Kidney (tissue), 14 donors: ENCODE results near the gene KIF2A. TPM values are rescaled to one million over a fixed set of nuclear protein-coding genes. Genes with fewer than 3 reads are reported as not detected.

Experiments used
- DNase-seq, 5 donors: peaks; one replicate each; pipeline ENCODE4 v3.0.0-alpha.2; 2013 to 2020
- FAIRE-seq: peaks from 2 replicates; lab custom pipeline; 2012; peaks lifted over from hg19 to GRCh38; lab: Jason Lieb, UNC
- H3K27ac ChIP-seq, 2 donors: one replicate each; pipeline ENCODE4 v1.7.0; 2013; ENCODE audit warnings: low read depth in 2 of 2, low read length in 2 of 2, inconsistent platforms in 1 of 2
- H3K27me3 ChIP-seq: one replicate; pipeline ENCODE4 v1.7.1; 2013; ENCODE audit warnings: low read length, inconsistent platforms; ENCODE audit not compliant: control insufficient read depth, insufficient read depth
- H3K36me3 ChIP-seq, 3 donors: one replicate each; pipeline versions ENCODE4 v1.7.0 to v1.7.1; 2013; ENCODE audit warnings: low read length in 3 of 3, control low read depth in 1 of 3, inconsistent platforms in 1 of 3; ENCODE audit not compliant: insufficient read depth in 3 of 3, control insufficient read depth in 2 of 3
- H3K4me1 ChIP-seq, 3 donors: one replicate each; pipeline versions ENCODE4 v1.7.0 to v1.7.1; 2013; ENCODE audit warnings: low read length in 3 of 3, inconsistent platforms in 1 of 3, low read depth in 1 of 3; ENCODE audit not compliant: control insufficient read depth in 2 of 3, insufficient read depth in 2 of 3
- H3K4me3 ChIP-seq, 3 donors: one replicate each; pipeline versions ENCODE4 v1.7.0 to v1.8.1; 2013; ENCODE audit warnings: low read length in 3 of 3, control low read depth in 1 of 3, inconsistent platforms in 1 of 3
- H3K9ac ChIP-seq, 3 donors: one replicate each; pipeline versions ENCODE4 v1.7.0 to v1.7.1; 2013; ENCODE audit warnings: low read length in 3 of 3, control low read depth in 1 of 3, inconsistent platforms in 1 of 3
- H3K9me3 ChIP-seq, 3 donors: one replicate each; pipeline versions ENCODE4 v1.7.0 to v1.7.1; 2013; ENCODE audit warnings: low read length in 3 of 3, control low read depth in 1 of 3, inconsistent platforms in 1 of 3; ENCODE audit not compliant: control insufficient read depth in 2 of 3, insufficient read depth in 1 of 3
- intact Hi-C: fragments of 100-400 bp; cut with DNase I; formaldehyde crosslinking; loops from one replicate; pipeline ENCODE4 v1.11.1; 2022
- polyA plus RNA-seq: library from polyadenylated mRNA; stranded (reverse); fragments of 350-450 nt; fragmentation: Illumina TruSeq; extraction: RNeasy Lipid Tissue Mini Kit (QIAGEN cat#74804); gene quantifications from one replicate; pipeline ENCODE4 v1.2.3, GENCODE V29; 2014; ENCODE audit warnings: low read depth, low replicate concordance; ENCODE audit not compliant: insufficient read depth
- total RNA-seq: library from RNA; stranded (reverse); fragmentation: NEBNext Ultra II Directional; extraction: Animal tissue kit (Norgen Biotek cat#: 25700); gene quantifications from one replicate; pipeline ENCODE4 v1.2.1, GENCODE V29; 2021
- TF ChIP-seq, protein P1 (sequence below): IDR thresholded peaks from 3 replicates; pipeline ENCODE4 v1.5.1; 2012; ENCODE audit warnings: mild to moderate bottlenecking, moderate library complexity, borderline replicate concordance; ENCODE audit not compliant: insufficient read depth; ENCODE audit errors: extremely low read depth
- donor health status: control.
- donor health status: control.
- donor health status: control.
- donor health status: control.
- donor health status: control.
- donor health status: DM: yes; HTN: yes; CAD: no.
- donor health status: Normal renal cell carcinoma (clear cell type).

KIF2A gene
- total and polyA plus RNA-seq, 2 donors from 2014 or later, result 4.6 to 32.4 TPM

DNA sequence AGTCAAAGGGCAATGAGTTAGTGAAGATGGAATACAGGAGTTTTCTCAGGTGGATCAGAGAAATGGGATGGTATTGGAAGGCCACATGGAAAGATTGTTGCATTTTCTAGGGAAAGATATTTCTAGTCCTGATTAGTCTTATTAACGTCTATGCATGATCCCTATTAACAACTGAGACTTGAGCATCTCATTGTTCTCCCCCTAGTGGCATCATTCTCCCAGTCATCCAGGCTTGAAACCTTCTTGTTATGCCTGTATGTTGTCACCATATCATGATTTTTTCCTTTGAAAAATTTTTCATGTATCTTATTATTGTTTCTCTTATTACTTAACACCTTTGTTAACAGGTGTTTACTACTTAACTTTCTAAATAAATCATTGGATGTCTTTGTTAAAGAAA, 34.4 kb downstream of the KIF2A start:
- TF ChIP-seq, protein P1, sequence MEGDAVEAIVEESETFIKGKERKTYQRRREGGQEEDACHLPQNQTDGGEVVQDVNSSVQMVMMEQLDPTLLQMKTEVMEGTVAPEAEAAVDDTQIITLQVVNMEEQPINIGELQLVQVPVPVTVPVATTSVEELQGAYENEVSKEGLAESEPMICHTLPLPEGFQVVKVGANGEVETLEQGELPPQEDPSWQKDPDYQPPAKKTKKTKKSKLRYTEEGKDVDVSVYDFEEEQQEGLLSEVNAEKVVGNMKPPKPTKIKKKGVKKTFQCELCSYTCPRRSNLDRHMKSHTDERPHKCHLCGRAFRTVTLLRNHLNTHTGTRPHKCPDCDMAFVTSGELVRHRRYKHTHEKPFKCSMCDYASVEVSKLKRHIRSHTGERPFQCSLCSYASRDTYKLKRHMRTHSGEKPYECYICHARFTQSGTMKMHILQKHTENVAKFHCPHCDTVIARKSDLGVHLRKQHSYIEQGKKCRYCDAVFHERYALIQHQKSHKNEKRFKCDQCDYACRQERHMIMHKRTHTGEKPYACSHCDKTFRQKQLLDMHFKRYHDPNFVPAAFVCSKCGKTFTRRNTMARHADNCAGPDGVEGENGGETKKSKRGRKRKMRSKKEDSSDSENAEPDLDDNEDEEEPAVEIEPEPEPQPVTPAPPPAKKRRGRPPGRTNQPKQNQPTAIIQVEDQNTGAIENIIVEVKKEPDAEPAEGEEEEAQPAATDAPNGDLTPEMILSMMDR, result no peak
- DNase-seq (no peak), FAIRE-seq (no peak)
- no peaks in the 10 kb centered on the region for H3K4me1 ChIP-seq
- H3K27me3 ChIP-seq, result no peaks in the 10 kb centered on the region
- intact Hi-C loops, result no loop called here
- no peak overlapping the region for H3K4me3 ChIP-seq
- no peak overlapping the region for H3K27ac ChIP-seq
- H3K9me3 ChIP-seq, result no peaks in the 10 kb centered on the region
- H3K9ac ChIP-seq, result no peak overlapping the region
- no peaks in the 10 kb centered on the region for H3K36me3 ChIP-seq

DNA sequence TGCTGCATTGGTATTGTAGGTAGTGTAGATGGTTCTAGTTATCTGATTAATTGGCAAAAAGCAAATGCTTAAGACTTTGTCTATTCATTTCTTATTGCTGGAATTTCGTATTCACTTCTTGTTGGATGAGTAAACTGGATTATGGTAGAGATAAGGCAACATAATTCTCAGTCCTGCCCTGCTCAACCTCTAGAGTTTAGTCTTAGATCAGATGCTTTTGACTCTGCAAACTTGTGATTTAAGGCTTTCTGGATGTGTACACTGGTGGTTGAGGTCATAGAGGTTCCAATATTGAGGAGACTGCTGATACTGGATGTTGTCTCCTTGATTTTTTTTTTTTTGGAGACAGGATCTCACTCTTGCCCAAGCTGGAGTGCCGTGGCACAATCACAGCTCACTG, 35.0 kb downstream of the KIF2A start:
- Histone ChIP-seq H3K27ac (no peak overlapping the region), H3K9ac (no peak overlapping the region), H3K4me3 (no peak overlapping the region), H3K27me3 (no peaks in the 10 kb centered on the region), H3K9me3 (no peaks in the 10 kb centered on the region), H3K4me1 (no peaks in the 10 kb centered on the region), H3K36me3 (no peaks in the 10 kb centered on the region)
- no peak for FAIRE-seq
- no peak for DNase-seq
- TF ChIP-seq, protein P1, result no peak
- intact Hi-C loops, result no loop called here

DNA sequence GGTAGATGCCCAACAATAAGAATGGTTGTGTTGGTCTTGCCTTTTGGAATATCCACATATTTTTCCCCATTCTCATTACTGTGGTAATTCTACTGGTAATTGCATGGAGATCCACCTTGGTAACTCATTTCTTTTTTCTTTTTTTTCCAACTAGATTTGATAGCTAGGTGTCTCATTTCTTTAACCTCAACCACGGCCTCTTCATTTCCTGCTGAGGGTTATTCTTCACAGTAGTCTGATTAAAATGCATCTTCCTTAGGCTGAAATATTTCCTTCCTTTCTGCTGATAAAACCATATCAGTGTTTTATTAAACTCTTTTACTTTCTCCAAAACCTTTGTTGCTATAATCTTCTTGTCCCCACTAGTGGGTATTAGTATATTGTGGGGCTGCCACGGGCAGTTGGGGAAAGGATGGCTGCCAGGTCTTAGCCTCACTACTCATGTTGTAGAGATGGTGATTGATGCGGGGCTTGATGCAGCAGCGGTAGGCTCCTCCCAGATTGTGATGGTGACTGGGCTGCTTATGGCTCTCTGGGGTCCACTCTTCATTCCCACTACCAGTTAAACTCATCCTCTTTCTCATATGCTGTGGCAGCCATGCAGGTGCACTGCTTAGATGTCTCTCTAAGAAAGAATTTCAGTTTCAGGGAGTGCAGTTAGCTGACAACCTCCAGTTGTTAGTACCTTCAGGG, 35.9 kb downstream of the KIF2A start:
- Histone ChIP-seq H3K4me1 (no peaks in the 10 kb centered on the region), H3K27ac (no peak overlapping the region), H3K9me3 (no peaks in the 10 kb centered on the region), H3K36me3 (no peaks in the 10 kb centered on the region), H3K4me3 (no peak overlapping the region), H3K27me3 (no peaks in the 10 kb centered on the region), H3K9ac (no peak overlapping the region)
- TF ChIP-seq, protein P1, result no peak
- FAIRE-seq (no peak), DNase-seq (no peak)
- intact Hi-C loops, result no loop called here

DNA sequence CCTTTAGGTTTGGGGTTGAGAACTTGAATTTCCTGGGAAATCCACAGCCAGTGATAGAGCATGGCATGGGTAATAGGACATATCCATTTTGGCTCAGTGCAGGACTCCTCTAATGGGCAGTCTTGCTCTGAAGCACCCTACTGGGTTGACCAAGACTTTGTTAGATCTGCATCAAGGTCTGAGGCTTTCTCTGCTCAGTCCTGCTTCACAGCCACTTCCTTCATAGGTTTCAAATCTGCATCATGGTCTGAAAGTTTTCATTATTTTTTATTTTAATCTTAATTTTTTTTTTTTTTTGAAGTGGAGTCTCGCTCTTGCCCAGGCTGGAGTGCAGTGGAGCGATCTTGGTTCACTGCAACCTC, 36.5 kb downstream of the KIF2A start:
- FAIRE-seq (no peak), DNase-seq (no peak)
- Histone ChIP-seq H3K27me3 (no peaks in the 10 kb centered on the region), H3K4me1 (no peaks in the 10 kb centered on the region), H3K36me3 (no peaks in the 10 kb centered on the region), H3K9me3 (no peaks in the 10 kb centered on the region), H3K27ac (no peak overlapping the region), H3K4me3 (no peak overlapping the region), H3K9ac (no peak overlapping the region)
- intact Hi-C loops, result no loop called here
- TF ChIP-seq, protein P1, result no peak
